A673 (cell line): ENCODE measurements around the gene ZNF462. TPM values are rescaled to one million over a fixed set of nuclear protein-coding genes. Genes with fewer than 3 reads are reported as not detected.

Source experiments
- BruUV-seq: library from RNA; stranded (reverse); fragments of 400-500 nt; replicated peaks from 2 replicates; lab custom pipeline; 2021; lab: Mats Ljungman, UMichigan
- CTCF ChIA-PET: fragments of 300-600 bp; sonication (Branson Sonifier 250); formaldehyde crosslinking; loops from one replicate; lab custom pipeline; 2022; ENCODE audit warnings: antibody characterized with exemption; lab: Charles Lee
- POLR2A ChIA-PET: fragments of 300-600 bp; sonication (Branson Sonifier 250); formaldehyde crosslinking; loops from one replicate; lab custom pipeline; 2022; ENCODE audit warnings: antibody characterized with exemption; ENCODE audit not compliant: low non-redundant PET; lab: Charles Lee
- DNase-seq: peaks from one replicate; pipeline ENCODE4 v3.0.0-alpha.2; 2015; ENCODE audit warnings: low spot score
- H3K27ac ChIP-seq: fragments of 200-600 bp; sonication (generic); 2 replicates; pipeline ENCODE4 v1.5.1; 2016; ENCODE audit warnings: mixed run types, low read depth, mild to moderate bottlenecking, mixed read lengths, antibody characterized with exemption, low read length; ENCODE audit not compliant: poor library complexity, severe bottlenecking
- H3K27me3 ChIP-seq: fragments of 200-600 bp; sonication (generic); replicated peaks from 2 replicates; pipeline ENCODE4 v1.6.1; 2017; ENCODE audit warnings: mixed run types, low read depth, mild to moderate bottlenecking, mixed read lengths, antibody characterized with exemption, low read length; ENCODE audit not compliant: insufficient read depth, poor library complexity
- H3K36me3 ChIP-seq: fragments of 200-600 bp; sonication (generic); 2 replicates; pipeline ENCODE4 v1.6.1; 2016; ENCODE audit warnings: mixed run types, mild to moderate bottlenecking, mixed read lengths, antibody characterized with exemption, low read length; ENCODE audit not compliant: insufficient read depth, poor library complexity, severe bottlenecking
- H3K4me1 ChIP-seq: fragments of 200-600 bp; sonication (generic); 2 replicates; pipeline ENCODE4 v1.6.1; 2017; ENCODE audit warnings: mixed run types, mild to moderate bottlenecking, mixed read lengths, antibody characterized with exemption, low read length; ENCODE audit not compliant: insufficient read depth, poor library complexity, severe bottlenecking
- H3K4me3 ChIP-seq: fragments of 200-600 bp; sonication (generic); 2 replicates; pipeline ENCODE4 v1.5.1; 2016; ENCODE audit warnings: low read depth, mixed run types, mild to moderate bottlenecking, mixed read lengths, low read length; ENCODE audit not compliant: poor library complexity, severe bottlenecking
- H3K9me3 ChIP-seq: fragments of 200-600 bp; sonication (generic); 2 replicates; pipeline ENCODE4 v1.6.1; 2016; ENCODE audit warnings: mixed run types, low read depth, mild to moderate bottlenecking, mixed read lengths, antibody characterized with exemption, low read length; ENCODE audit not compliant: poor library complexity, severe bottlenecking
- CTCF ChIP-seq: fragments of 300-800, 200-600 bp; sonication (generic); conservative IDR thresholded peaks from 2 replicates; pipeline ENCODE4 v1.5.1; 2017; ENCODE audit warnings: low read depth, mild to moderate bottlenecking, antibody characterized with exemption, low read length, moderate library complexity, mixed read lengths
- EZH2 ChIP-seq: fragments of 200-600 bp; sonication (generic); IDR thresholded peaks from 2 replicates; pipeline ENCODE4 v1.6.1; 2017; ENCODE audit warnings: borderline replicate concordance, low read depth, mild to moderate bottlenecking, mixed read lengths, antibody characterized with exemption, low read length; ENCODE audit not compliant: poor library complexity, severe bottlenecking
- intact Hi-C: fragments of 100-400 bp; cut with micrococcal nuclease; formaldehyde crosslinking; loops from one replicate; pipeline ENCODE4 v1.10.0; 2022; ENCODE audit not compliant: unreplicated experiment
- total RNA-seq: library from RNA; stranded (reverse); gene quantifications from 2 replicates; pipeline ENCODE4 v1.2.3, GENCODE V29; 2021

Gene ZNF462
- total RNA-seq, 1 experiment from 2014 or later = 40.5 TPM

GRCh38 chr9:106931466-106931865, 68.5 kb downstream of the ZNF462 start:
- intact Hi-C loops = no loop called here
- no peak overlapping the region for H3K4me3 ChIP-seq
- H3K36me3 ChIP-seq = peaks cover 26% of the 10 kb centered on the region
- no peaks in the 10 kb centered on the region for H3K9me3 ChIP-seq
- ChIA-PET POLR2A (no interaction called here), CTCF (no interaction called here)
- H3K4me1 ChIP-seq = no peaks in the 10 kb centered on the region
- DNase-seq = no peak
- no peak overlapping the region for H3K27ac ChIP-seq
- no peaks in the 10 kb centered on the region for H3K27me3 ChIP-seq
- no TSS peak for BruUV-seq
- TF ChIP-seq CTCF (no peak), EZH2 (no peak)

GRCh38 chr9:106932178-106932577, 69.2 kb downstream of the ZNF462 start:
- ChIA-PET CTCF (no interaction called here), POLR2A (no interaction called here)
- intact Hi-C loops = no loop called here
- no peak overlapping the region for H3K27ac ChIP-seq
- no TSS peak for BruUV-seq
- no peak for DNase-seq
- H3K36me3 ChIP-seq = peaks cover 26% of the 10 kb centered on the region
- H3K4me1 ChIP-seq = no peaks in the 10 kb centered on the region
- TF ChIP-seq CTCF = no peak
- TF ChIP-seq EZH2 = no peak
- H3K27me3 ChIP-seq = no peaks in the 10 kb centered on the region
- no peaks in the 10 kb centered on the region for H3K9me3 ChIP-seq
- no peak overlapping the region for H3K4me3 ChIP-seq

DNA sequence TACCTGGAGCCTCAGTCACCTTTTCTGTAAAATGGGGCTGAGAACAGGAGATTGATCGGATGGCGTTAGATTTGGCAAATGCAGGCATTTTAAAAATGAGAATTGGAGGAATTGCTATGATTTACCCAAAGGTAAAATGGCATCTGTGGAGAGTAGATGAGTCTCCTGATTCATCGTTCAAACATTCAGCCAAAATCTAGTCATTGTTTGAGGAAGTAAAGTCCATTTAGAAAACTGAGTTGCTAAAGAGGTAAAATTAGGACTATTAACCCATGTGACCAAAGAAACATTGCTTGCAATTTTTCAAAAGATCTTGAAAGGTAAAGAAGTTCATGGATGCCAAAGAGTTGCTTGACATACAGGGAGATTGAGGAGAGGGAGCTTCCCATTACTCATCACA, 69.7 kb downstream of the ZNF462 start:
- no TSS peak for BruUV-seq
- H3K4me1 ChIP-seq = no peaks in the 10 kb centered on the region
- no peak overlapping the region for H3K4me3 ChIP-seq
- DNase-seq = no peak
- no peak overlapping the region for H3K27ac ChIP-seq
- intact Hi-C loops = no loop called here
- H3K9me3 ChIP-seq = no peaks in the 10 kb centered on the region
- TF ChIP-seq EZH2 (no peak), CTCF (no peak)
- peaks cover 22% of the 10 kb centered on the region for H3K36me3 ChIP-seq
- H3K27me3 ChIP-seq = no peaks in the 10 kb centered on the region
- CTCF ChIA-PET = no interaction called here
- POLR2A ChIA-PET = no interaction called here
